GM12865 (cell line): ENCODE results near the gene MTMR10.

Source experiments
- DNase-seq: peaks from one replicate; pipeline ENCODE4 v3.0.0; 2010; ENCODE audit warnings: low read depth
- H3K4me3 ChIP-seq: 2 replicates; pipeline ENCODE4 v1.5.1; 2011; ENCODE audit warnings: mild to moderate bottlenecking, low read depth, low read length, control low read depth
- TF ChIP-seq, protein P1 (sequence below): IDR thresholded peaks from 2 replicates; pipeline ENCODE4 v1.5.1; 2011; ENCODE audit warnings: low read length, control low read depth, low read depth, inconsistent platforms; ENCODE audit not compliant: insufficient read depth; ENCODE audit errors: missing control alignments

The MTMR10 gene

DNA sequence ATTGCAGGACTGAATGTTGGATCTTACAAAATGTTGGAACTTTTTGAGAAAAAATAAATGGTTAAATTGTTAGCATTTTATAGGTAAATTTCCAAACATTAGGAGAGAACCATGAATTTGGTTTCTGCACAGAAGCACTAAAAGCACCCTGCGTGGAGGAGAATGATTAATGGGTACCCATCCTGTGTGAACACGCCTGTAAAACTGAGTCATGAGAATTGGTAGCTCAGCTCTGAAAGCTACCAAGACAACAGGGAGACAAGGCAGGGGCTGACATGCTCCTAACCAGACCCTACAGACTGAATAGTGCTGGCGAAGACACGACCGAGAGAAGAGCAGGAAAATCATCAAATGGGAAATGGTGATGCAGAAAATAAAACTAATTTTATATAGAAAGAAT is 32.4 kb upstream of the MTMR10 start:
- DNase-seq = no peak
- TF ChIP-seq, protein P1, sequence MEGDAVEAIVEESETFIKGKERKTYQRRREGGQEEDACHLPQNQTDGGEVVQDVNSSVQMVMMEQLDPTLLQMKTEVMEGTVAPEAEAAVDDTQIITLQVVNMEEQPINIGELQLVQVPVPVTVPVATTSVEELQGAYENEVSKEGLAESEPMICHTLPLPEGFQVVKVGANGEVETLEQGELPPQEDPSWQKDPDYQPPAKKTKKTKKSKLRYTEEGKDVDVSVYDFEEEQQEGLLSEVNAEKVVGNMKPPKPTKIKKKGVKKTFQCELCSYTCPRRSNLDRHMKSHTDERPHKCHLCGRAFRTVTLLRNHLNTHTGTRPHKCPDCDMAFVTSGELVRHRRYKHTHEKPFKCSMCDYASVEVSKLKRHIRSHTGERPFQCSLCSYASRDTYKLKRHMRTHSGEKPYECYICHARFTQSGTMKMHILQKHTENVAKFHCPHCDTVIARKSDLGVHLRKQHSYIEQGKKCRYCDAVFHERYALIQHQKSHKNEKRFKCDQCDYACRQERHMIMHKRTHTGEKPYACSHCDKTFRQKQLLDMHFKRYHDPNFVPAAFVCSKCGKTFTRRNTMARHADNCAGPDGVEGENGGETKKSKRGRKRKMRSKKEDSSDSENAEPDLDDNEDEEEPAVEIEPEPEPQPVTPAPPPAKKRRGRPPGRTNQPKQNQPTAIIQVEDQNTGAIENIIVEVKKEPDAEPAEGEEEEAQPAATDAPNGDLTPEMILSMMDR = no peak
- no peak overlapping the region for H3K4me3 ChIP-seq

DNA sequence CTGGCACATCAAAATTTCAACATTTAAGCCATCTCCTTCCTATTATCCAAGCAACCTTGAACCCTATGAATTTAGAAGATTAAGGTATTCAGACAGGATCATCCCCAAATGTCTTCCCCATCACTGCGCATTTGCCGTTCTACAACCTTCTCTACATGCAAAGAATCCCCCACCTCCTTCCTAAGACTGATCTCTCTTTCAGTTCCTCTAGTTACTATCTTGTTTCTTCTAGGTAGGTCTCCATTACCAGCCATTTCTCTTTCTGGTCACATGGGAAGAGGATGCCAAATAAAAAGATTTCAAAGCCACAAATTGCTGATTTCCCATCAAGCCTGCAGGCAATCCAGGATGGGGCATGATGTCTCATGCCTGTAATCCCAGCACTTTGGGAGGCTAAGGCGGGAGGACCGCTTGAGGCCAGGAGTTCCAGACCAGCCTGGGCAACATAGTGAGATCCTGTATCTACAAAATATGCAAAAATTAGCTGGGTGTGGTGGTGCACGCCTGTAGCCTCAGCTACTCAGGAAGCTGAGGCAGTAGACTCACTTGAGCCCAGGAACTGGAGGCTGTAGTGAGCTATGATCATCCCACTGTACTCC is 29.7 kb upstream of the MTMR10 start:
- DNase-seq = no peak
- TF ChIP-seq, protein P1 = no peak
- no peak overlapping the region for H3K4me3 ChIP-seq

DNA sequence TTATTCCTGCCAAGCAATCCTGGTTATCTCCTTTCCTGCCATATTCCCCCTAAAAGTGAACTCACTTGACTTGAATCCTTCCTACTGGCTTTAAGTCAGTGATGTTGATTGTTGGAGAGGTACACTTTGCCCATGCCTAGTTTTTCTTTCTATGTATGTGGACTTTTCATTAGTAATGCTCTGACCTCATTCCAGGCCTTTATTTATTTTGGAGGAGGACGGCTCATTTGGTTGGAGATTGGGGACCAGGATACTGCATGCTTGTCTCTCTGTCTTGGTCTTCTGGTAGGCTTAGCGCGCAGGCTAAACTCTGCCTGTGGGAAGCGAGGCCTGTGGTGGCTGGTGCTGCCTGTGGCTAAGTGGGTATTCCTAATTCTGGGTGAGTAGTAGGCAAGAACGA is 29.1 kb upstream of the MTMR10 start:
- H3K4me3 ChIP-seq = no peak overlapping the region
- TF ChIP-seq, protein P1 = no peak
- DNase-seq = no peak

DNA sequence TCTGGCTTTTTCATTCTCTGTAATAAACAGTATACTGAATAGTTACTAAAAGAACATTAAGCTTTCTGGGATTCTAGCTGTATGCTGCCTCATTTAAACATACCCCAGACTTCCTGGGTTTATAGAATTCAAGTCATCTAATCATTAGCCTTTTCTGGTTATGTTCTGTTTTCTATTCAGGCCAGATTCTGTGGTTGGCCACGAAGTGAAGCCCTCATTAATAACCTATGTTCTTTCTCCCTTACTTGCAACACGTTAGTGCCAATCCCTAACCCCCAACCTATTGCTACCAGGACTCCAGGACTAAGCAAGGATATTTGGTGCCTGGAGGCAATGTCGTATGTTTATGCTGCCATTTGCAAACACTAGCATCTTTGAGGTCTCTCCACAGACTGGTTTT is 28.6 kb upstream of the MTMR10 start:
- DNase-seq = no peak
- H3K4me3 ChIP-seq = no peak overlapping the region
- TF ChIP-seq, protein P1 = no peak

DNA sequence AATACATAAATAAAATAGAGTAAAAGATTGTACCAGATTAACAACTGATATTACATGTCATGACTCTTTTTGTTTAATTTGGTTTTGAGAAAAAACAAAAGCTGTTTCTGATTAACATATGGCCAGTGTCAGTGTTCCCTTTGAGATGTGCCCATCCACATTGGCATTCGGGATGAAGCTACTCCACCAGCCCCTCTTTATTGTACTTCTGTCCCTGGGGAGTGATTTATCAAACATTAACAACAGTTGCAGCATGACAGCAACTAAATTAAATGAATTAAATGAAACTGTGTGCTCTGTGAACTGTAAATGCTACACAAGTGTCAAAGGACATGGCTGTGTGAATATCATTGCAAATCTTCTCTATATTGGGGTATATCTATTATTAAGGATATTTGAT is 25.9 kb upstream of the MTMR10 start:
- no peak for DNase-seq
- TF ChIP-seq, protein P1 = no peak
- H3K4me3 ChIP-seq = no peak overlapping the region

DNA sequence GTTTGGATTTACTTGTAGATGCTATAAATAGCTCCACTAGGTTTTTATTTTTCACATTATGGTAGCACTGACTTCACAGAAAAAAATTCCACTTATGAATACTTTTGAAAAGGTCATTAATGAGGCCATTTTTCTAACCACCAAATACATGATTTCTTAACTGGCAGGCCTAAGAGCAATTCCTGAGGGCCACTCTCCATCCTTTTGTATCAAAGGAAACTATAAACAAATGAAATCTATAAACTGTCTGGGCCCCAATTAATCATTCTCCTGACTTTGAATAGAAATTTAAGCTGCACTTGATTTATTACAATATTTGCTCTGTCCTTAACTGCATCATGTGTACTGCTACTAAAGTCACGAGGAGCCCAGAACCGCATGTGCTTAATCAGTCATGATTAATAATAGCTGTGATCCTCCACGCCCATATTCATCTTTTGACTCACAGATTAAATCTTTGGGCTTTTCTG is 25.1 kb upstream of the MTMR10 start:
- no peak overlapping the region for H3K4me3 ChIP-seq
- no peak for DNase-seq
- TF ChIP-seq, protein P1 = no peak

DNA sequence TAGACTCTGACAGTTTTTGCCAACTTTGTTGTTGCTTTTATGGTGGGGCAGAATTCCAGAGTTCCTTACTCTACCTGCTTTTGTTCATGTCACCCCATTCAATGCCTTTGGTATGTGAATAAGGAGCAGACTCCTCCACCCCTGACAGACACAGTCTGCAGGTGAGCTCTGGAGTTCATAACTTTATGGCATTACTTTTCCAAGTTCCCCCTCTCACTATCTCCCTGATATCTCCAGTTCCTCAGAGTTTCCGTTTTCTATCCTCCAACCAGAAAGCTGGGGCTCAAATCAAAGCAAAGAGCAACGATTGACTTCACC is 23.1 kb upstream of the MTMR10 start:
- no peak for DNase-seq
- H3K4me3 ChIP-seq = no peak overlapping the region
- TF ChIP-seq, protein P1 = no peak
